Fibroblast of peridontal ligament (primary cell): ENCODE measurements around the gene RALGPS1.
A peak's percentile ranks its signal among the peaks of the same experiment; 100 is the strongest.

Experiments
- DNase-seq: peaks from one replicate; pipeline ENCODE4 v3.0.0-alpha.2; 2010; ENCODE audit errors: extremely low read depth

RALGPS1 gene, protein sequence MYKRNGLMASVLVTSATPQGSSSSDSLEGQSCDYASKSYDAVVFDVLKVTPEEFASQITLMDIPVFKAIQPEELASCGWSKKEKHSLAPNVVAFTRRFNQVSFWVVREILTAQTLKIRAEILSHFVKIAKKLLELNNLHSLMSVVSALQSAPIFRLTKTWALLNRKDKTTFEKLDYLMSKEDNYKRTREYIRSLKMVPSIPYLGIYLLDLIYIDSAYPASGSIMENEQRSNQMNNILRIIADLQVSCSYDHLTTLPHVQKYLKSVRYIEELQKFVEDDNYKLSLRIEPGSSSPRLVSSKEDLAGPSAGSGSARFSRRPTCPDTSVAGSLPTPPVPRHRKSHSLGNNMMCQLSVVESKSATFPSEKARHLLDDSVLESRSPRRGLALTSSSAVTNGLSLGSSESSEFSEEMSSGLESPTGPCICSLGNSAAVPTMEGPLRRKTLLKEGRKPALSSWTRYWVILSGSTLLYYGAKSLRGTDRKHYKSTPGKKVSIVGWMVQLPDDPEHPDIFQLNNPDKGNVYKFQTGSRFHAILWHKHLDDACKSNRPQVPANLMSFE

DNA sequence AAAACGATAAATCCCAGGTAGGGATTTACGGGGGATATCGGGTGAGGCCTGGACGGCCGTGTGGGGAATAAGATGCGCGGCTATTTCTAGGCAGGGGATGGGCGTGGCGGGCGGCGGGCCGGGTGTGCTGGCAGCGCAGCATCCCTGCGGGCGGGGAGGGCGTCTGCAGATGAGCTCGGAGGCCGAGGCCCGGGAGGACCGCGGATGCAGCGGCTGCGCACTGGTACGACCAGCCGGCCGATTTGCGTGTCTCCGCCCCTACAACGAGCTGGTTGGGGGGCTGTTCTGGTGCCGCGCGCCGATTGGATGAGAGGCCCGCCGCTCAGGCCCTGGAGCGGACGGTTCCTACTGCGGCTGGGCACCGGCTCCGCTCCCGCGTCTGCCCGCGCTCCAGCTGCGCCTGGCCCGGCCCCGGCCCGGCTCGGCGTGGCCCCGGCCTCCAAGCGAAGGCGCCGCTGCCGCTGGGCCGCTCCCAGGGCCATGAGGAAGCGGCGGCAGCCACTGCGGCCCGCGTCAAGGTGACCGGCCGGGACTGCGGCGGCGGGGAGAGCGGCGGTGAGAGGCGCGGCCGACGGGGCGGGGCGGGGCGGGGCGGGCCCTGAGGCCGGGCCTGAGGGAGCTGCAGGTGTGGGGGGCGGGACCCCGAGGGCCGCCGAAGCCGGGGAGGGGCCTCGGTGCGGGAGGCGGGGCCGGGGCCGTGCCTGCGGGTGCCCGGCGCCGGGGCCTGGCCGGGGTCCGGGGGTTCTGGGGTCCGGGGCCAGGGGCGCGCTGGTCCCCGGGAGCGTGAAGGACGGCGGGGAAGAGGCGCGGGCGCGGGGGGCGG lies at the start of gene RALGPS1:
Gene RALGPS1, plus strand, starts transcription at position 325 of the 823 bp plus-strand sequence. CDS start 47,508 bp downstream, outside the sequence.
- DNase-seq, result peak; percentile 87

- DNase-seq, result no peak
Observed at GRCh38 chr9:126869368-126869767, 45.2 kb upstream of the RALGPS1 start.

- DNase-seq, result no peak
Observed at GRCh38 chr9:126872516-126872915, 42.1 kb upstream of the RALGPS1 start.

DNA sequence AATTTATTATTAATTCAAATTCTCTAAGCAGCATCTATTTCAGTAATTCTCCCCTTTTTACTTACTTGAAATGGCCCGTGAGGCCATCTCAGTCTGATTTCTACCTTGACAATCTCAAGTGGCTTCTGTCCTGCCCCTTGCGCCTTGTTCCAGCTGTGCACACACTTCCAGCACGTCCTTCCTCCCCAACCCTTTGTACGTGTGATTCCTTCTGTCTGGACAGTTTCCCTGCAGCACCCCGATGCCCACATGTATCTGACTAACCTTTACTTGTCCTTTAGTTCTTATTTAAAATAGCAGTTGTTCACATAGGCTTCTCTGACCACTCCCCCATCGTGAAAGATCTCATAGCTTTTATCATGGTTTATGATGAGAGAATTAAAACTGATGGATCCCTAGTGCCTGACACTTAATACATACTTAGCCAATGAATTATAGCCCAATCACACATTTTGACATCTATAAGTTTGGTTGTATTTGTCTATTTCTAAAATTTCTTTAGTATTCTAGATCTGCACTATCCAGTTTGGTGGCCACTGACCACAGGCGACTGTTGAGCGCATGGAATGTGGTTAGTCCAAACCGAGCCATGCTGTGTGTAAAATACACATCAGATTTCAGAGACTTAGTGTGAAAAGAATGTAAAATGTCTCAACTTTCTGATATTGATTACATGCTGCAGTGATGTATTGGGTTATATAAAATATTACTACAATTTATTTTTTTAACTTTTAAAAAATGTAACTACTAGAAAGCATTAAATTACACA lies 39.9 kb upstream of the RALGPS1 start:
- peak; percentile 35 for DNase-seq

- no peak for DNase-seq
Observed at GRCh38 chr9:126875756-126876510, 38.6 kb upstream of the RALGPS1 start.

DNA sequence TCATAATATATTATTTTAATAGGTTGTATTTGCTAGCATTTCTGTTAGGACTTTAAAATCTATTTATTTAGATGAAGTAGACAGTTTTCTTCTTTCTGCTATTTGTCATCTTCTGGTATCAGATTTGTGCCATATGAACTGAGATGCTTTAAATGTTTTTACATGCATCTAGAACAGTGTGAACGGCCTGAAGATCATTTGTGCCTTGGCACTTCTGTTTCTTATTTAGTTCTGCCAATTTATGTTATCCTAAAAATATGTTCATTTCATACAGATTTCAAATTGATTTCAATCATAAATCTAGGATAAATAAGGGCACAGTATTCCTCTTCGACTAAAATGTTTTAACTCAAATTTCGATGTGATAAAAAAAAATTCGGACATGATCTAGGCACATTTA lies 38.1 kb upstream of the RALGPS1 start:
- no peak for DNase-seq

DNA sequence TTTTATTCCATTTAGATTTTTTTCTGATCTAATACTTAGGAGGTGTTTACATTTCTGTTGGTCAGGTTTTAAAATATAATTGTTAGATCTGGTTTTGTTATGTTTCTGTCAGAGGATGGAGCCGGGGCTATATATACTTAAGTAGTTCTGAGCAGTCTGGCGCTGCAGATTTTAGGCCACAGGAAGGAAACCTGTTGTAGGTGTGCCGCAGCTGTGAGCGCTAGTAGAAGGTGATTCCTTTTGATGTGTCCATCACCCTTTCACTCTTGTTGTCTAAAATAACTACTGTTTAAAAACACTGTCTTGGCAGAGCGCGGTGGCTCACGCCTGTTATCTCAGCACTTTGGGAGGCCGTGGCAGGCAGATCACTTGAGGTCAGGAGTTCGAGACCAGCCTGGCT lies 37.2 kb upstream of the RALGPS1 start:
- DNase-seq, result no peak

- DNase-seq, result no peak
Observed at GRCh38 chr9:126879288-126879687, 35.3 kb upstream of the RALGPS1 start.

GRCh38 chr9:126880226-126880946 lies 34.2 kb upstream of the RALGPS1 start:
- DNase-seq, result no peak

DNA sequence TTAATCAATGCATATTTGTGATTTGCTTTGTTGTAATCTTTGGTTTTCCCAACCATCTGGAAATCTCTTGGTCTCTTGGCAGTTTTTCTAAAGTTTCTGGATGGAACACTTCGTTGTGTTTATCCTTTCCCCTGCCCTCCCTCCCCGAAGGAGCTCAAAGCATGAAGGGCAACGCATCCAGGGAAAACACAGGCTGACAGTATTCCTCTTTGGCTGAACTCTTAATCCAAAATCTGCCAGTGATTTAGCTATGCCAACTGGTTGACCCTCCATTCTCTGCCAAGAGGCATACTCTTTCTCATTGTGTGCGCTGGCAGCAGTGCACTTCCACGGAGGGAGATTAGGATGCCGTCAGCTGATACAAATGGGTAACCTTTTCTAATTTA lies 33.6 kb upstream of the RALGPS1 start:
- DNase-seq, result no peak

GRCh38 chr9:126882746-126883145 lies 31.8 kb upstream of the RALGPS1 start:
- no peak for DNase-seq

GRCh38 chr9:126883636-126884035 lies 30.9 kb upstream of the RALGPS1 start:
- DNase-seq, result no peak

- peak; percentile 12 for DNase-seq
Observed at GRCh38 chr9:126885131-126885641, 29.4 kb upstream of the RALGPS1 start.

DNA sequence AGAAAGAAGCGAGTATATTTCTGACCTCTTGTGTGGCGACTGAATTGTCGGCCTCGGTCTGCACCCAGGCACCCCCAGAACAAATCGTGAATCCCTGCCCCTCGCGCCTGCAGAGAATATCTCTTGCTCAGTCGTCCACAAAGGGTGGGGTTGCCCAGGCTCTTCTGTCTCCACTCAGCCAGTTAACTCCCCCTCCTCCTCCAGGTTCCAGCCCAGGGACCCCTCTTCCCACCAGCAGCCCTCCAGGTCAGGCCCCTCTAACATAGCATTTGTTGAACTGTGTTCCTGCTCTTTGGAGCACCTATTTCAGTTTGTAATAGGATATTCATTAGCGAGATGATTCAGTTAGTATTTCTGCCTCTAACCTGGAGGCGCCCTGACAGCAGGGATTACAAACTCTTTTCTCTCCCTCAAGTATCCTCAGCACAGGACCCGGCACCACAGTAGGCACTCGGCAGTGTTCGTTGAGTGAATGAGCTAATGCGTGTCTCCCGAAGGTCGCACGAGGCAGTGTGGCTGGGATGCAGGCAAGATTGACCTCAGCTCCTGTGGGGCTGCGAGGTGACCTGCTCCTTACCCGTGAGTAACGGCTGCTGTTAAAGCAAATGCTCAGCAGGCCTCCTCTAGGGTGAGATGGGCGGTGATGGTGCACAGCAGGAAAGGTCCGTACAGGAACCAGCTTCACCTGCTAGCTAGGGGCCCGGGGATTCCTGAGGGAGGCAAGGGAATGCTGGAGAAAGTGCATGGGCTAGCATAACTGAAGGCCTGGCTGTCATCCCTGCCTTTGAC lies 28.4 kb upstream of the RALGPS1 start:
- DNase-seq, result no peak

DNA sequence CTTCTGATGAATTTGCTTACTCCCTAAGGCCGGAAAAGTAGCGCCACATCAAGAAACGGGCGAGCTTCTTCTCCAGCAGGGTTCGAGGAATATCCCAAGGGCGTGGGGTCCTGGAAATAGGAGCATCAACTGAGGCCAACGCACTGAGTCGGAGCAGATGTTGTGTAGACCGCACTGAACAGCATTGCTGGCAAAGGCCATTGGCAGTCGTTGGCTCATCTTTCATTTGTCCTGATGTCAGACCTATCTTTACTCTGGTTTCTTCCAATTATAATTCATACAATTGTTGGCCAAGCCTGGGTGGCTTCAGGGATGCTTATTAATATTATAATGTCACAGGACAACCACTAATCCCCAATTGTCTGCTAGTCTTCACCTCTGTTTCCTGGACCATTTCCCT lies 27.7 kb upstream of the RALGPS1 start:
- DNase-seq, result no peak

GRCh38 chr9:126891676-126892075 lies 22.9 kb upstream of the RALGPS1 start:
- no peak for DNase-seq

DNA sequence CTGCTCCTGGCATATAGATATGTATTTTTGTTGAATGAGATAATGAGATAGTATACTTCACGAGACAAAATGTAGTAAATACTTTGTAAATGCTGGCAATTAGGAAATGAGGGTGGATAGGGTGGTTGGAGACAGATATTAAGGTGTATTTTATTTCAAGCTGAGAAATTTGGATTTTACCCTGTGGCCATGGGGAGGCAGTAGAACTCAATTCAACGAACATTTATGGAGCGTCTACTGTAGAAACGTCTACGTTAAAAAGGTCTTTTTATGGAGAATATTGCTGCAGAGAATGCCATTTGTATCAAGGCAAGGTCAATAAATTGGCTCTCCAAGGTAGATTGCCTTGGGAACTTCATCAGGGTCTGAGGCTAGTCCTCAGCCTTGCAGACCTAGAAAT lies 21.5 kb upstream of the RALGPS1 start:
- DNase-seq, result no peak

GRCh38 chr9:126894052-126894603 lies 20.5 kb upstream of the RALGPS1 start:
- no peak for DNase-seq

- DNase-seq, result no peak
Observed at GRCh38 chr9:126902210-126902609, 12.4 kb upstream of the RALGPS1 start.
